NCI-H2029 treated with DMSO at 0.1 percent for 48 hours (cell line): Measurements from ENCODE around the gene MPI.

Source experiments
- DNase-seq: peaks from one replicate; lab custom pipeline; 2025; lab: John Stamatoyannopoulos, UW

The MPI gene

DNA sequence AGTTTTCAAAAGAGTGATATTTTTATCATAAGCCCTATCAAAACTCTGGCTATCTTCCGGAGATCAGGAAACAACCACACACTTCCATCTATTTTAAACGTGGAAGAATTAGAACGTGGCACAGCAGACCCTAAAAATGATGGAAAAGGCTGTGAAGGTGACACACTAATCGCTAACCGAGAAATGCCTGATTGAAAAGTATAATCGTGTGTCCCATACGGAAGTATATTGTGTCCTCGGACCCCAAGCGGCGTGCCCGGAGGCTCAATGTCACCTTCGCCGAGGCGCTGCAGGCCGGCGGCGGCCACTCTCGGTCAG is 47.4 kb downstream of the MPI start:
- no peak for DNase-seq

DNA sequence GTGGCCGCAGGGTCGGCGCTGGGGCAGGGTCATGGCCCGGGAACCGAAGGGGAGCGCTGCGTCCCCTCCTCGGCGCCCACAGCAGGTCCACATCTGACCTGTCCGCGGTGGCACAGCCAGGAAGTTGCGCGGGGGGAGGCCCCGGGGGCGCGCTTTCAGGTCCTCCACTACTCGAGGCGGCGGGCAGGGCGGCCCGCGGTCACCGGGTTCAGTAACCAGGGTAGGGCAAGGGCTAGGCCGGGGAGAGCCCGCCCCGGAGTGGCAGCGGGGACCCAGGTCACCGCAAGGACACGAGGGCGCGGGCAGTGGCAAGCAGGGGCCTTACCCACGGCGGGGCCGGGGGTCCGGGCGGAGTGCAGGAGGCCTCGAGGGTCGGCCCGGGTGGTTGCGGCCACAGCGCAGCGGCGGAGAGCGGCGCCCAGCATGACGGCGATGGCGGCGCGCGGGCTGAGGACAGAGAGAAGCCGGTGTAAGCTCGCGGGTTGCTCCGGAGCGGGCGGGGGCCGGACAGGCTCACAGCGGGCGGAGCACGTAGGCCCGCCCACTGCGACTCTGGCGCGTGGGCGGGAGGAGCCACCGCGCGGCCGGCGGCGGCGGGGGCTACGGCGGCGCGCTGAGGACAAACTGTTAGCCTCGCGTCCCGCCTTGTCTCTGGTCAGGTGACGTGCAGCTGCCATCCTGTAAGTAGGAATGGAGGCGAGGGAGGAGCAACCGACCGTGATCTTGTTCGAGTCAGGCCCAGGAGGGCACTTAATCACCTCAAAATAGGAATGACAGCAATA is 47.9 kb downstream of the MPI start, which contains the start of gene COX5A:
COX5A (minus strand) TSS at position 484 of the 782 bp plus-strand sequence; CDS start at position 425, 59 bp downstream.
- DNase-seq, result peak; percentile 40

DNA sequence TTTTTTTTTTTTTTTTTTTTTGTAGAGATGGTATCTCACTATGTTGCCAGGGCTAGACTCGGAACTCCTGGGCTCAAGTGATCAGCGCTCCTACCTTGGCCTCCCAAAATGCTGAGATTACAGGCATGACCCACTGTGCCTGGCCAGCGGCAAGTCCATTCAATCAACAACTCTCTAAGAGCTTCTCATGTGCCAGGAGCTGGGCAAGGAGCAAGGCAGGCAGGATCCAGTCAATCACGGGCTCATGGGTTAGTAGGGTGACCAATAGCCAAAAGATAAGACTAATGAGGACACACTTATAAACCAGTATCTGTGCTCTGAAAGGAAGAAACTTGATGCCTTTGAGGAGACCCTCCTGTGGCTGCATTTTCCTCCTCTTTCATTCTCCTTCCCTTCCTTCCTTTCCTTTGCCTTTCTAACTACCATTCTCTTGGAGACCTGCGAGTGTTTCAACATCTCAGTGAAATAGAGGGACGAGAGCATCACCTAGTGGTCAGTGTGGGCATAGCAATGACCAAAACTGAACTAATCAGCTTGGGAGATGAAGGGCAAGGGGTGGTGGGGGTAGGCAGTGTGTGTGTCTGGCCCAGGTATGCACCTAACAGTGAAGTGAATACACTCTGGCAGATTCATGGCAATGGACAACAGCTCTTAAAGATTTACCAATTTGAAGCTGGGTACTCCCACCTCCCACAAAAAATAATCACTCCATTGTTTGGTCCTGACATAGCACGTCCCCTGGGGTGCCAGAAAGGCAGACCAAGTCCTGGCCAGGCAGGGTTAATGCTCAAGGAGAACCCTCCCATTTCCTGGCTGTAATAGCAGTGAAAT is 60.5 kb downstream of the MPI start:
- no peak for DNase-seq

DNA sequence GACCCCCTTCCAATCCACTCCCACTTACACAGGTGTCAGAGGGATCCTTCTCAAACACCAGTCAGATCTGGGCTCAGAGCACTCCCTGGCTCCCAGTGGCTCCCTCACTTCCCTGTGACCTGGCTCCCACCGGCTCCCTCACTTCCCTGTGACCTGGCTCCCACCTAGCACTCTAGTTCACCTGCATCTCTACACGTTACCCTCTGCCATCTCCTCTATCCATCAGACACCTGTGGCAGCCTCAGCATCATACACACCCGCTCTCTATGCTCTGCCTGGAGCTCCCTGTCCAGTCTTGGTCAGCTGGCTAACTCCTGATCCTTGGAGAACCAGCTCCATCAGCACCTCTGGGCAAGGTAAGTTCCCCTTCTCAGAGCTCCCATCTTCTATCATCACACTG is 61.2 kb downstream of the MPI start:
- DNase-seq, result no peak
